Kidney (tissue), 14 donors: Measurements from ENCODE around the gene GABPB1. TPM values are rescaled to one million over a fixed set of nuclear protein-coding genes. Genes with fewer than 3 reads are reported as not detected.

Experiments used
- DNase-seq, 5 donors: peaks; one replicate each; pipeline ENCODE4 v3.0.0-alpha.2; 2013 to 2020
- FAIRE-seq: peaks from 2 replicates; lab custom pipeline; 2012; peaks lifted over from hg19 to GRCh38; lab: Jason Lieb, UNC
- H3K27ac ChIP-seq, 2 donors: one replicate each; pipeline ENCODE4 v1.7.0; 2013; ENCODE audit warnings: low read depth in 2 of 2, low read length in 2 of 2, inconsistent platforms in 1 of 2
- H3K27me3 ChIP-seq: one replicate; pipeline ENCODE4 v1.7.1; 2013; ENCODE audit warnings: low read length, inconsistent platforms; ENCODE audit not compliant: control insufficient read depth, insufficient read depth
- H3K36me3 ChIP-seq, 3 donors: one replicate each; pipeline versions ENCODE4 v1.7.0 to v1.7.1; 2013; ENCODE audit warnings: low read length in 3 of 3, control low read depth in 1 of 3, inconsistent platforms in 1 of 3; ENCODE audit not compliant: insufficient read depth in 3 of 3, control insufficient read depth in 2 of 3
- H3K4me1 ChIP-seq, 3 donors: one replicate each; pipeline versions ENCODE4 v1.7.0 to v1.7.1; 2013; ENCODE audit warnings: low read length in 3 of 3, inconsistent platforms in 1 of 3, low read depth in 1 of 3; ENCODE audit not compliant: control insufficient read depth in 2 of 3, insufficient read depth in 2 of 3
- H3K4me3 ChIP-seq, 3 donors: one replicate each; pipeline versions ENCODE4 v1.7.0 to v1.8.1; 2013; ENCODE audit warnings: low read length in 3 of 3, control low read depth in 1 of 3, inconsistent platforms in 1 of 3
- H3K9ac ChIP-seq, 3 donors: one replicate each; pipeline versions ENCODE4 v1.7.0 to v1.7.1; 2013; ENCODE audit warnings: low read length in 3 of 3, control low read depth in 1 of 3, inconsistent platforms in 1 of 3
- H3K9me3 ChIP-seq, 3 donors: one replicate each; pipeline versions ENCODE4 v1.7.0 to v1.7.1; 2013; ENCODE audit warnings: low read length in 3 of 3, control low read depth in 1 of 3, inconsistent platforms in 1 of 3; ENCODE audit not compliant: control insufficient read depth in 2 of 3, insufficient read depth in 1 of 3
- intact Hi-C: fragments of 100-400 bp; cut with DNase I; formaldehyde crosslinking; loops from one replicate; pipeline ENCODE4 v1.11.1; 2022
- polyA plus RNA-seq: library from polyadenylated mRNA; stranded (reverse); fragments of 350-450 nt; fragmentation: Illumina TruSeq; extraction: RNeasy Lipid Tissue Mini Kit (QIAGEN cat#74804); gene quantifications from one replicate; pipeline ENCODE4 v1.2.3, GENCODE V29; 2014; ENCODE audit warnings: low read depth, low replicate concordance; ENCODE audit not compliant: insufficient read depth
- total RNA-seq: library from RNA; stranded (reverse); fragmentation: NEBNext Ultra II Directional; extraction: Animal tissue kit (Norgen Biotek cat#: 25700); gene quantifications from one replicate; pipeline ENCODE4 v1.2.1, GENCODE V29; 2021
- TF ChIP-seq, protein P1 (sequence below): IDR thresholded peaks from 3 replicates; pipeline ENCODE4 v1.5.1; 2012; ENCODE audit warnings: mild to moderate bottlenecking, moderate library complexity, borderline replicate concordance; ENCODE audit not compliant: insufficient read depth; ENCODE audit errors: extremely low read depth
- donor health status: control.
- donor health status: control.
- donor health status: control.
- donor health status: control.
- donor health status: control.
- donor health status: DM: yes; HTN: yes; CAD: no.
- donor health status: Normal renal cell carcinoma (clear cell type).

The GABPB1 gene
- total and polyA plus RNA-seq, 2 donors from 2014 or later, result 6.2 to 20.6 TPM

DNA sequence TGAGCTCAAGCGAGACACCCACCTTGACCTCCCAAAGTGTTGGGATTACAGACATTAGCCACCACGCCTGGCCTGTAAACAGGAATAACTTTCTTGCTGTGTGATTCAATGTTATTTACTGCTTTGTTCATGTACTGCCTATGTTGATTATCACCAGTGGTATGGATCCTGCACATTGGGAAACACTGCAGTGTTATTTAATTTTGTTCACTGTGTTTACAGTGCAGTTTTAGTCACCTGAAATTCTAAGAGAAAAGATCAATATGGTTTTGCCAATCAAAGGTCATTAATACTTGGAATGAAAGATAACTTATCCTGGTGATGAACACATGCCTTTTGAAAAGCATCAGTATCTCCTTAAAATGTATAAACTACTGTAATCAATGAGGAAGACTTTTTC, 8.6 kb upstream of the GABPB1 start:
- FAIRE-seq (no peak), DNase-seq (no peak)
- no peaks in the 10 kb centered on the region for H3K27me3 ChIP-seq
- H3K9me3 ChIP-seq, result no peaks in the 10 kb centered on the region
- TF ChIP-seq, protein P1, sequence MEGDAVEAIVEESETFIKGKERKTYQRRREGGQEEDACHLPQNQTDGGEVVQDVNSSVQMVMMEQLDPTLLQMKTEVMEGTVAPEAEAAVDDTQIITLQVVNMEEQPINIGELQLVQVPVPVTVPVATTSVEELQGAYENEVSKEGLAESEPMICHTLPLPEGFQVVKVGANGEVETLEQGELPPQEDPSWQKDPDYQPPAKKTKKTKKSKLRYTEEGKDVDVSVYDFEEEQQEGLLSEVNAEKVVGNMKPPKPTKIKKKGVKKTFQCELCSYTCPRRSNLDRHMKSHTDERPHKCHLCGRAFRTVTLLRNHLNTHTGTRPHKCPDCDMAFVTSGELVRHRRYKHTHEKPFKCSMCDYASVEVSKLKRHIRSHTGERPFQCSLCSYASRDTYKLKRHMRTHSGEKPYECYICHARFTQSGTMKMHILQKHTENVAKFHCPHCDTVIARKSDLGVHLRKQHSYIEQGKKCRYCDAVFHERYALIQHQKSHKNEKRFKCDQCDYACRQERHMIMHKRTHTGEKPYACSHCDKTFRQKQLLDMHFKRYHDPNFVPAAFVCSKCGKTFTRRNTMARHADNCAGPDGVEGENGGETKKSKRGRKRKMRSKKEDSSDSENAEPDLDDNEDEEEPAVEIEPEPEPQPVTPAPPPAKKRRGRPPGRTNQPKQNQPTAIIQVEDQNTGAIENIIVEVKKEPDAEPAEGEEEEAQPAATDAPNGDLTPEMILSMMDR, result no peak
- H3K4me1 ChIP-seq, result peaks cover 0 to 4% (median 0%) of the 10 kb centered on the region in 3 donors
- H3K4me3 ChIP-seq, result no peak overlapping the region
- H3K27ac ChIP-seq, result no peak overlapping the region
- H3K9ac ChIP-seq, result no peak overlapping the region
- intact Hi-C loops, result no loop called here
- peaks cover 0 to 9% (median 4%) of the 10 kb centered on the region in 3 donors for H3K36me3 ChIP-seq

DNA sequence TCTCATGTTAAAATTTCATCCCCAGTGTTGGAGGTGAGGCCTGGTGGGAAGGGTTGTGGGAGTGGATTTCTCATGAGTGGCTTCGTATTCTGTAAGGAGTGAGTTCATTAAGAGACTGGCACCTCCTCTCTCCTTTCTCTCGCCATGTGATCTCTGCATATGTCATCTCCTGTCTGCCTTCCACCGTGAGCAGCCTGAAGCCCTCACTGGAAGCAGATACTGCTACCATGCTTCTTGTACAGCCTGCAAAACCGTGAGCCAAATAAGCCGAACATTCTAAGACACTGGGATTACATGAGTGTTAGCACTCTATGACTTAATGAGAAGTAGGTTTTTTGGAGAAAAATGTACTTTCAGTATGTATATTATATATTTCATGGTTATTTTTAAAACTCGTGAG, 6.8 kb upstream of the GABPB1 start:
- Histone ChIP-seq H3K4me3 (no peak overlapping the region), H3K9me3 (no peaks in the 10 kb centered on the region), H3K4me1 (peaks cover 1 to 4% (median 3%) of the 10 kb centered on the region in 3 donors), H3K27me3 (no peaks in the 10 kb centered on the region), H3K9ac (no peak overlapping the region), H3K27ac (no peak overlapping the region), H3K36me3 (peaks cover 0 to 12% (median 4%) of the 10 kb centered on the region in 3 donors)
- no peak for DNase-seq
- FAIRE-seq, result no peak
- TF ChIP-seq, protein P1, result no peak
- intact Hi-C loops, result no loop called here

DNA sequence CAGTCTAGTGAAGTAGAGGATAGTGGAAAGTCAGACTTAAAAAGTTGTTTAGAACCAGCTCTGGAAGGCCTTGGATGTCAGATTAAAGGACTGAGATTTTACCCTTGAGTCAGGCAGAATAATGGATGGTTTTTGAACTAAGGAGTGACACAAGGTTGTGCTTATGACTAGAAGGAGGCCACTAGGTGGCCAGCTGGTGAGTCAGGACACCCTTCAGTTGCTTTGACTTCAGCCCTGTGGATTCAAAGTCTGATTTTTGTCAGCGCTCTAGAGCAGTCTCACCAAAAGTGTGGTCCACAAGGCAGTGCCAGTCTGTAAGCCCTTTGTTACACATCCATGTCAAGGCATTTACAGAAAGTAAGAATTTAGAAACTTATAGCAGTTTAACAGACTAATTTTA, 3.8 kb upstream of the GABPB1 start:
- H3K9ac ChIP-seq, result no peak overlapping the region
- DNase-seq (peak in 2 of 5 donors; percentile 10 to 46), FAIRE-seq (no peak)
- H3K27me3 ChIP-seq, result no peaks in the 10 kb centered on the region
- no peaks in the 10 kb centered on the region for H3K9me3 ChIP-seq
- H3K36me3 ChIP-seq, result peaks cover 0 to 12% (median 4%) of the 10 kb centered on the region in 3 donors
- no peak overlapping the region for H3K27ac ChIP-seq
- intact Hi-C loops, result no loop called here
- TF ChIP-seq, protein P1, result peak; percentile 29
- H3K4me1 ChIP-seq, result peaks cover 5 to 10% (median 9%) of the 10 kb centered on the region in 3 donors
- no peak overlapping the region for H3K4me3 ChIP-seq

DNA sequence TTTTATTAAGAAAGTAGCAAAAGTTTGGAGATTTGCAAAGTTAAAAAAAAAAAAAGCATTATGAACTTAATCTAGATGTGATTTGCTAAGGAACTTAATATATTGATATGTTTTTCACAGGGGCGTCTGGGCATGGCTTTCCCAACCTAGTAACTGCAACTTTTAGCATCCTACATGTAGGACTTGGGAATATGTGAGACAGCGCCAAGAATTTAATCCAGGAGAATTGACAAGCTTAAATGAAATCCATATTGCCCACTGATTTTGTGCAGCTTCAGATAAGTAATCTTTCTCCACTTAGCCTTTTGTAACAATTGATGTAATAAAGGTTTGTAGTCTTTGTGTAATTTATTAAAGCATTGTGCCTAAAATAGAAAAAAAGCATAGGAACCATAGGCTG, 982 bp upstream of the GABPB1 start:
- Histone ChIP-seq H3K27me3 (no peaks in the 10 kb centered on the region), H3K9me3 (no peaks in the 10 kb centered on the region), H3K4me3 (peak overlapping the region; percentile 93 to 100 (median 99)), H3K4me1 (peaks cover 10 to 19% (median 17%) of the 10 kb centered on the region in 3 donors), H3K9ac (peak overlapping the region; percentile 82 to 98 (median 95)), H3K36me3 (peaks cover 0 to 3% (median 0%) of the 10 kb centered on the region in 3 donors), H3K27ac (no peak overlapping the region)
- FAIRE-seq (no peak), DNase-seq (peak in 1 of 5 donors; percentile 29)
- intact Hi-C loops, result no loop called here
- TF ChIP-seq, protein P1, result no peak
